Measurements from ENCODE around the gene LRWD1. TPM values are rescaled to one million over a fixed set of nuclear protein-coding genes. Genes with fewer than 3 reads are reported as not detected.

Gene LRWD1
- total and polyA plus RNA-seq, 7 donors, result 7.2 to 19.4 (median 13.4) TPM

DNA sequence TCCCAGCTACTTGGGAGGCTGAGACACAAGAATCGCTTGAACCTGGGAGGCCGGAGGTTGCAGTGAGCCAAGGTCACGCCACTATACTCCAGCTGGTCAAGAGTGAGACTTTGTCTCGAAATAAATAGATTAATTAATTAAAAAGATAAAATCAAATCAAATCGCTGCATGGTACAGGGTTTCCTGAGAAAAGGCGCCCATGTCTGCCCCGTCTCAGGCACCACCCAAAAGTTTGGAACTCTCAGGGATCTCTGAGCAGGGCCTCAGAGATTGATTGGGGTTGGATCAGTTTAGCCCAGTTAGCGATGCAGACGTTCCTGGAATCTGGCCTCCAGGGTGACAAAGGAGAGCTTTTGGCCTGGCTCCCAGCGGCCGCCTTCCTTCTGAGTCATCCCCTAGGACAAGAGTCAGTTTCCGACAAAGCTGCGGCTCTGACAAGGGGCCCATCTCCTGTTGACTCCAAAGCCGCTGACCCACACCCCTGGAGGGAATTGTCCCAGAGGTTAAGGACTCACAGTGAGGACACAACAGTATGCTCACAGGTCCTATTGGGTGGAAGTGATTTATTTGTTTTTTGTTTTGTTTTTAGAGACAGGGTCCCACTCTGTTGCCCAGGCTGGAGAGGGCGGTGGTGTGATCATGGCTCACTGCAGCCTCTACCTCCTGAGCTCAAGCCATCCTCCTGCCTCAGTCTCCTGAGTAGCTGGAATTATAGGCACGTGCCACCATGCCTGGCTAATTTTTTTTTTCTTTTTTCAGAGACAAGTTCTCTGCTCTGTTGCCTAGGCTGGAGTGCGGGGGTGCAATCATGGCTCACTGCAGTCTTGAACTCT is 24.6 kb upstream of the LRWD1 start:
- DNase-seq, result peak; percentile 80
- TF ChIP-seq POLR2AphosphoS5 (IDR thresholded peaks at IDR 0.05), result peak in 1 of 4 donors; percentile 17
- TF ChIP-seq, protein P1, sequence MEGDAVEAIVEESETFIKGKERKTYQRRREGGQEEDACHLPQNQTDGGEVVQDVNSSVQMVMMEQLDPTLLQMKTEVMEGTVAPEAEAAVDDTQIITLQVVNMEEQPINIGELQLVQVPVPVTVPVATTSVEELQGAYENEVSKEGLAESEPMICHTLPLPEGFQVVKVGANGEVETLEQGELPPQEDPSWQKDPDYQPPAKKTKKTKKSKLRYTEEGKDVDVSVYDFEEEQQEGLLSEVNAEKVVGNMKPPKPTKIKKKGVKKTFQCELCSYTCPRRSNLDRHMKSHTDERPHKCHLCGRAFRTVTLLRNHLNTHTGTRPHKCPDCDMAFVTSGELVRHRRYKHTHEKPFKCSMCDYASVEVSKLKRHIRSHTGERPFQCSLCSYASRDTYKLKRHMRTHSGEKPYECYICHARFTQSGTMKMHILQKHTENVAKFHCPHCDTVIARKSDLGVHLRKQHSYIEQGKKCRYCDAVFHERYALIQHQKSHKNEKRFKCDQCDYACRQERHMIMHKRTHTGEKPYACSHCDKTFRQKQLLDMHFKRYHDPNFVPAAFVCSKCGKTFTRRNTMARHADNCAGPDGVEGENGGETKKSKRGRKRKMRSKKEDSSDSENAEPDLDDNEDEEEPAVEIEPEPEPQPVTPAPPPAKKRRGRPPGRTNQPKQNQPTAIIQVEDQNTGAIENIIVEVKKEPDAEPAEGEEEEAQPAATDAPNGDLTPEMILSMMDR (IDR thresholded peaks at IDR 0.05), result no peak
- H3K36me3 ChIP-seq, result peaks cover 0 to 5% (median 0%) of the 10 kb centered on the region in 4 donors
- no peaks in the 10 kb centered on the region for H3K27me3 ChIP-seq
- 86 to 87% methylated on average over 17 of the region's 17 CpGs for WGBS, 2 donors
- peaks cover 0 to 7% (median 0%) of the 10 kb centered on the region in 4 donors for H3K4me1 ChIP-seq
- intact Hi-C loops (cut with DNase I), result no loop called here
- no peak overlapping the region for H3K4me3 ChIP-seq
- H3K9me3 ChIP-seq, result no peaks in the 10 kb centered on the region
- H3K27ac ChIP-seq, result peak overlapping the region in 1 of 4 donors; percentile 41

DNA sequence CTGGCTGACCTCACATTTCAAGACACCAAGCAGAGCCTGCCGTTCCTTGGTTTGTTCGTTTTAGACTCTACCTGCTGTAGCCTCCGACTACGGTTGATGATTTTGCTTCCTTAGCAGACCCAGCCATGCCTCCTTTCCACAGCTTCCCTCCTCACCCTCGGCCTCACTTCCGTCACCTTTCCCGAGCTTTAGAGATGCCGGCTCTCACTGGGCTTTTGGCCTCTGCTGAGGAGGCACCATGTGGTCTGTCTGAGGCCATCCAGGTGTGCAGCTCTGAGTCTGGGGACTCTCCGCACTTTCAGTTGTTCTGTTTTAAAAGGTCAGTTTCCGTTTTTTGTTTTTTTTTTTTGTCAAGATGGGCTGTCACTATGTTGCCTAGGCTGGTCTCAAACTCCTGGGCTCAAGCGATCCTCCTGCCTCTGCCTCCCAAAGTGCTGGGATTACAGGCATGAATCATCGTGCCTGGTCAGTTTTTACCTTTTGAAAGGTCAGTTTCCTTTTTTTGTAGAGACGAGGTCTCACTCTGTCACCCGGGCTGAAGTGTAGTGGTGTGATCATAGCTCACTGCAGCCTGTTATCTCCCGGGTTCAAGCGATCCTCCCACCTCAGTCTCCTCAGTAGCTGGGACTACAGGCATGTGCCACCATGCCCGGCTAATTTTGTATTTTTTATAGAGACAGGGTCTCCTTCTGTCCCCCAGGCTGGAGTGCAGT is 19.7 kb upstream of the LRWD1 start:
- peaks cover 0 to 3% (median 0%) of the 10 kb centered on the region in 4 donors for H3K4me1 ChIP-seq
- no peaks in the 10 kb centered on the region for H3K27me3 ChIP-seq
- no peak overlapping the region for H3K27ac ChIP-seq
- TF ChIP-seq POLR2AphosphoS5 (IDR thresholded peaks at IDR 0.05), result no peak
- TF ChIP-seq POLR2A (IDR thresholded peaks at IDR 0.05), result no peak
- TF ChIP-seq, protein P1 (IDR thresholded peaks at IDR 0.05), result no peak
- no peak for TF ChIP-seq EP300 (IDR thresholded peaks at IDR 0.05)
- no peak overlapping the region for H3K4me3 ChIP-seq
- H3K9me3 ChIP-seq, result no peaks in the 10 kb centered on the region
- WGBS, 2 donors, result 84 to 85% methylated on average over 17 of the region's 17 CpGs
- intact Hi-C loops (cut with DNase I), result no loop called here
- H3K36me3 ChIP-seq, result peaks cover 0 to 13% (median 6%) of the 10 kb centered on the region in 4 donors
- DNase-seq, result no peak

DNA sequence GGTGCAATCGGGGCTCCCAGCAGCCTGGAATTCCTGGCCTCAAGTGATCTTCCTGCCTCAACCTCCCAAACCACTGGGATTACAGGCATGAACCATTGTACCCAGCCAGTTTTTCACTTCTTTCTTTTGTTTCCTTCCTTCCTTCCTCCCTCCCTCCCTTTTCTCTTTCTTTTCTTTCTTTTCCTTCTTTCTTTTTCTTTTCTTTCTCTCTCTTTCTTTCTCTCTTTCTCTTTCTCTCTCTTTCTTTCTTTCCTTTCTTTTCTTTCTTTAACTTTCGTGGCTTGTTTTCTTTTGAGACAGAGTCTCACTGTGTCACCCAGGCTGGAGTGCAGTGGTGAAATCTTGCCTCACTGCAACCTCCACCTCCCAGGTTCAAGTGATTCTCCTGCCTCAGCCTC is 19.1 kb upstream of the LRWD1 start:
- no peak for DNase-seq
- TF ChIP-seq POLR2A (IDR thresholded peaks at IDR 0.05), result no peak
- 65 to 69% methylated on average over 2 of the region's 2 CpGs for WGBS, 2 donors
- Histone ChIP-seq H3K27ac (no peak overlapping the region), H3K9me3 (no peaks in the 10 kb centered on the region), H3K4me3 (no peak overlapping the region), H3K4me1 (no peaks in the 10 kb centered on the region), H3K27me3 (no peaks in the 10 kb centered on the region), H3K36me3 (peaks cover 0 to 13% (median 6%) of the 10 kb centered on the region in 4 donors)
- intact Hi-C loops (cut with DNase I), result no loop called here

DNA sequence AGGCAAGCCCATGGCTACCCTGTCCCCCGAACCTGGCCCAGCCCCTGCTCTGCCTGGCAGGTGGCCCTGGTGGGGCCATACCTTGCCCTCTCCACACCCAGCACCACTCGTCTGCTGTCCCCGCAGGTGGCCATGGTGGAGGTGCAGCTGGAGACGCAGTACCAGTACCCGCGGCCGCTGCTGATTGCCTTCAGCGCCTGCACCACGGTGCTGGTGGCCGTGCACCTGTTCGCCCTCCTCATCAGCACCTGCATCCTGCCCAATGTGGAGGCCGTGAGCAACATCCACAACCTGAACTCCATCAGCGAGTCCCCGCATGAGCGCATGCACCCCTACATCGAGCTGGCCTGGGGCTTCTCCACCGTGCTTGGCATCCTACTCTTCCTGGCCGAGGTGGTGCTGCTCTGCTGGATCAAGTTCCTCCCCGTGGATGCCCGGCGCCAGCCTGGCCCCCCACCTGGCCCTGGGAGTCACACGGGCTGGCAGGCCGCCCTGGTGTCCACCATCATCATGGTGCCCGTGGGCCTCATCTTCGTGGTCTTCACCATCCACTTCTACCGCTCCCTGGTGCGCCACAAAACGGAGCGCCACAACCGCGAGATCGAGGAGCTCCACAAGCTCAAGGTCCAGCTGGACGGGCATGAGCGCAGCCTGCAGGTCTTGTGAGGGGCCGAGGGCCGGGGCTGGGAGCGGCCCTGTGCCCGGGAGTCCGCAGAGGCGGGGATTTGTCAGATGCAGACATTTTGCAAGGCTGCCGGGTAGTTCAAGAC is 18.2 kb upstream of the LRWD1 start:
- intact Hi-C loops (cut with DNase I), result no loop called here
- DNase-seq, result no peak
- WGBS, 2 donors, result 90 to 93% methylated on average over 41 of the region's 41 CpGs
- Histone ChIP-seq H3K4me3 (no peak overlapping the region), H3K27ac (no peak overlapping the region), H3K9me3 (no peaks in the 10 kb centered on the region), H3K4me1 (no peaks in the 10 kb centered on the region), H3K36me3 (peaks cover 0 to 13% (median 6%) of the 10 kb centered on the region in 4 donors), H3K27me3 (no peaks in the 10 kb centered on the region)
- no peak for TF ChIP-seq POLR2AphosphoS5 (IDR thresholded peaks at IDR 0.05)
- TF ChIP-seq, protein P1 (IDR thresholded peaks at IDR 0.05), result no peak
- TF ChIP-seq EP300 (IDR thresholded peaks at IDR 0.05), result no peak
- TF ChIP-seq POLR2A (IDR thresholded peaks at IDR 0.05), result no peak

DNA sequence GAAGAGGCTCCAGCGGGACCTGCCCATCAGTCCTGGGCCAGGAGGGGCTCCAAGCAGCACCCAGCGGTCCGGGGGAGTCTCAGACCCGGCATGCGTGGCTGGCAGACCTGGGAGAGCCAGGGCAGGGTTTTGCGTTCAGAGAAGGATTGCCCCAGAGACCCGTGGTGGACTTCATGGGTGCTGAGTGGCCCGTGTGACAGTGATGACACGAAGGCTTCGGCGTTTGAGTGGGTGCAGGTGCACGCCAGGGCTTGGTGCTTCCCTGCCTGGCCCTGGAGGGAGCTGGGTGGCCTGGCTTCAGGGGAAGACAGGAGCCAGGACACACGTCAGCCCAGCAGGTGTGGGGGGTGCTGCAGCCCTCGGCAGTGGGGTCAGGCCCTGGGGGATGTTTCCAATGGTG is 17.5 kb upstream of the LRWD1 start:
- TF ChIP-seq POLR2AphosphoS5 (IDR thresholded peaks at IDR 0.05) (no peak), POLR2A (IDR thresholded peaks at IDR 0.05) (no peak), EP300 (IDR thresholded peaks at IDR 0.05) (no peak)
- TF ChIP-seq, protein P1 (IDR thresholded peaks at IDR 0.05), result no peak
- H3K27ac ChIP-seq, result no peak overlapping the region
- intact Hi-C loops (cut with DNase I), result no loop called here
- H3K4me3 ChIP-seq, result no peak overlapping the region
- no peaks in the 10 kb centered on the region for H3K9me3 ChIP-seq
- H3K36me3 ChIP-seq, result peaks cover 0 to 13% (median 6%) of the 10 kb centered on the region in 4 donors
- H3K4me1 ChIP-seq, result no peaks in the 10 kb centered on the region
- no peak for DNase-seq
- 89 to 93% methylated on average over 14 of the region's 14 CpGs for WGBS, 2 donors
- H3K27me3 ChIP-seq, result no peaks in the 10 kb centered on the region

Measured in sigmoid colon (tissue), 7 donors.